ENCODE results near the gene GRAMD4. TPM values are rescaled to one million over a fixed set of nuclear protein-coding genes. Genes with fewer than 3 reads are reported as not detected.

Gene GRAMD4
- total RNA-seq, 1 experiment from 2014 or later, result 23.4 TPM

DNA sequence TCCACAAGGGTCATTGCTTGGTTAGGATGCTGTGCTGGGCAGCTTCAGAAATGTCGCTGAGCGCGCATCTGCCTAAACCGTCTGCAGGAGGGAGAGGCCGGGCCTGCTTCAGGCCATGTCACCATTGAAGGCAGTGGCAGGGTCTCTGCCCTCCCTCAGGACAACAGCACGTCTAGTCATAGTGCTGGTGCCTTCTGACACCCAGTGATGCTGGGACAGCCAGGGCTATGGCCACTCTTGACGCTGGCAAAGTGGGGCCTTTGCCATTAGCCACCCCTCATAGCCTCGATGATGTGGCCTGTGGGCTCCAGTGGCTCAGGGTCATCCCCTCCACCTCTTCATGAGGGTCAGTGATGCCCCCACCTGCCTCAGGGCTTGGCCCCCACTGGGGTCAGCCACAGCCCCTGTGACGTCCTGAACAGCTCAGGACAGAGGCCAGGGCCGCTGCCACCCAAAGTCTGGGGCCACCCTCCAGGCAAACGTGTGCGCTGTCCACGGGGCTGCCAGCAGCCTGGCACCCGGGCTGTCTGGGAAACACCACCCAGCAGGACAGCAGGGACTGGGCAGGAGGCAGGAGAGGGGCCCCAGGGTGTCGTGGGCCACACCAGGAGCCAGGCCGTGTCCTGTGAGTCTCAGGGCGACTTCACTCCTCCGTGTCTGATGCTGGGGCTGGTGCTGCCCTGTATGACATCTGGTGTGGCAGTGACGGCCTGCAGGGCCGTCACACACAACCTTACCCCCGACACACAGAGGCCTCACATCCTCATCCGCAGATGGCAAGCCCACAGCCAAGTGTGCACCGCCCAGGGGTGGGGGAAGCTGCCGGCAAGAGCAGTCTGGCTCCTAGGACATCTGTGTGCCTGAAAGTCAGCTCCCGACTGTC, 75.4 kb downstream of the GRAMD4 start:
- H3K27me3 ChIP-seq (replicated peaks; ENCODE audit: control insufficient read depth, insufficient read depth, low read length), result no peaks in the 10 kb centered on the region
- TF ChIP-seq, protein P1, sequence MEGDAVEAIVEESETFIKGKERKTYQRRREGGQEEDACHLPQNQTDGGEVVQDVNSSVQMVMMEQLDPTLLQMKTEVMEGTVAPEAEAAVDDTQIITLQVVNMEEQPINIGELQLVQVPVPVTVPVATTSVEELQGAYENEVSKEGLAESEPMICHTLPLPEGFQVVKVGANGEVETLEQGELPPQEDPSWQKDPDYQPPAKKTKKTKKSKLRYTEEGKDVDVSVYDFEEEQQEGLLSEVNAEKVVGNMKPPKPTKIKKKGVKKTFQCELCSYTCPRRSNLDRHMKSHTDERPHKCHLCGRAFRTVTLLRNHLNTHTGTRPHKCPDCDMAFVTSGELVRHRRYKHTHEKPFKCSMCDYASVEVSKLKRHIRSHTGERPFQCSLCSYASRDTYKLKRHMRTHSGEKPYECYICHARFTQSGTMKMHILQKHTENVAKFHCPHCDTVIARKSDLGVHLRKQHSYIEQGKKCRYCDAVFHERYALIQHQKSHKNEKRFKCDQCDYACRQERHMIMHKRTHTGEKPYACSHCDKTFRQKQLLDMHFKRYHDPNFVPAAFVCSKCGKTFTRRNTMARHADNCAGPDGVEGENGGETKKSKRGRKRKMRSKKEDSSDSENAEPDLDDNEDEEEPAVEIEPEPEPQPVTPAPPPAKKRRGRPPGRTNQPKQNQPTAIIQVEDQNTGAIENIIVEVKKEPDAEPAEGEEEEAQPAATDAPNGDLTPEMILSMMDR (IDR thresholded peaks at IDR 0.05; ENCODE audit: insufficient read depth in 1 of 2, low read depth in 1 of 2, low read length in 1 of 2, severe bottlenecking in 1 of 2, unreplicated experiment in 1 of 2), result no peak
- H3K27me3 Mint-ChIP-seq (ENCODE audit: insufficient read depth, unreplicated experiment), result no peaks in the 10 kb centered on the region
- H3K9me3 ChIP-seq, result no peaks in the 10 kb centered on the region
- no TSS peak for BruUV-seq (replicated peaks)
- H3K36me3 ChIP-seq (ENCODE audit: control insufficient read depth, insufficient read depth, low read length), result peaks cover 2% of the 10 kb centered on the region
- H3K9me3 Mint-ChIP-seq (ENCODE audit: unreplicated experiment), result no peaks in the 10 kb centered on the region
- intact Hi-C loops (cut with micrococcal nuclease; ENCODE audit: unreplicated experiment), result no loop called here
- H3K4me3 ChIP-seq (ENCODE audit: low read depth, low read length), result no peak overlapping the region
- no peak overlapping the region for H3K4me3 Mint-ChIP-seq (ENCODE audit: unreplicated experiment)
- ChIA-PET CTCF (no interaction called here), POLR2A (no interaction called here)
- no peaks in the 10 kb centered on the region for H3K4me1 ChIP-seq
- H3K27ac Mint-ChIP-seq (ENCODE audit: unreplicated experiment), result no peak overlapping the region
- no peaks in the 10 kb centered on the region for H3K4me1 Mint-ChIP-seq (ENCODE audit: low read depth, unreplicated experiment)
- no peak for DNase-seq
- H3K36me3 Mint-ChIP-seq (ENCODE audit: insufficient read depth, unreplicated experiment), result peaks cover 53% of the 10 kb centered on the region

DNA sequence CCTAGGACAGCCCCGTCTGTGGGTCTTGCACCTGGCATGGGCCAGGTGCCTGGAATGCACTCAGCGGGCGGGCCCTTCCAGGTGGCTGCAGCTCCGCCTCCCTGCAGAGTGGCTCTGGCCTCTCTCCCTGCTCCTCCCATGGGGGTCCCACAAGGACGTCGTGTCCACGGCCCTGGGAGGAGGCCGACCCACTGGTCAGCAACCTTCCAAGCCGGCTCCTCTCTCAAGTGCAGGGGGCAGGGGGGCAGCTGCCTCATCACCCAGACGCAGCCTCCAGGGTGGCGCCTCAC, 76.0 kb downstream of the GRAMD4 start:
- H3K27ac Mint-ChIP-seq (ENCODE audit: unreplicated experiment), result no peak overlapping the region
- H3K4me1 ChIP-seq, result no peaks in the 10 kb centered on the region
- no peak overlapping the region for H3K4me3 ChIP-seq (ENCODE audit: low read depth, low read length)
- H3K36me3 Mint-ChIP-seq (ENCODE audit: insufficient read depth, unreplicated experiment), result peaks cover 49% of the 10 kb centered on the region
- intact Hi-C loops (cut with micrococcal nuclease; ENCODE audit: unreplicated experiment), result no loop called here
- H3K9me3 ChIP-seq, result no peaks in the 10 kb centered on the region
- H3K36me3 ChIP-seq (ENCODE audit: control insufficient read depth, insufficient read depth, low read length), result peaks cover 2% of the 10 kb centered on the region
- BruUV-seq (replicated peaks), result no TSS peak
- no peaks in the 10 kb centered on the region for H3K27me3 ChIP-seq (replicated peaks; ENCODE audit: control insufficient read depth, insufficient read depth, low read length)
- ChIA-PET CTCF (no interaction called here), POLR2A (no interaction called here)
- no peaks in the 10 kb centered on the region for H3K4me1 Mint-ChIP-seq (ENCODE audit: low read depth, unreplicated experiment)
- DNase-seq, result no peak
- no peaks in the 10 kb centered on the region for H3K9me3 Mint-ChIP-seq (ENCODE audit: unreplicated experiment)
- no peaks in the 10 kb centered on the region for H3K27me3 Mint-ChIP-seq (ENCODE audit: insufficient read depth, unreplicated experiment)
- TF ChIP-seq, protein P1 (IDR thresholded peaks at IDR 0.05; ENCODE audit: insufficient read depth in 1 of 2, low read depth in 1 of 2, low read length in 1 of 2, severe bottlenecking in 1 of 2, unreplicated experiment in 1 of 2), result no peak
- no peak overlapping the region for H3K4me3 Mint-ChIP-seq (ENCODE audit: unreplicated experiment)

DNA sequence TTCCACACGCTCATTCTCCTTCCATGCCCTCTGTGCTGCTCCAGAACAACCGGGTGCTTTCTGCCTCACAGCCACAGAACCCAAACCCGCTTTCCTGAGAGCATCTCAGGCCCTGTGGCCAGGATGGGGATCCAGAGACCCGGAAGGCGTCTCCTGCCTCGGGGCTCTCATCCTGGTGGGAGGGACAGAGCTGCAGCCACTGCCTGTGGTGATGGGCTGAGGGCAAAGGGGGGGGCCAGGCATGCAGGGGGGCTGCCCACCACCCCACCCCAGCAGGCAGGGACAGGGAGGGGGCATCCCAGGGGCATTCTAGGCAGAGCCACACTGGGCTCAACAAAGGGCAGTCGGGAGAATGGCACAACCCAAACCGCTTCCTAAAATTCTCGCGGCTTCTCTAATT, 76.4 kb downstream of the GRAMD4 start:
- no TSS peak for BruUV-seq (replicated peaks)
- H3K27ac Mint-ChIP-seq (ENCODE audit: unreplicated experiment), result no peak overlapping the region

More for the DNA sequence above, 76.4 kb downstream of the GRAMD4 start:
- Histone ChIP-seq H3K9me3 (no peaks in the 10 kb centered on the region), H3K4me3 (ENCODE audit: low read depth, low read length) (no peak overlapping the region), H3K4me1 (no peaks in the 10 kb centered on the region), H3K36me3 (ENCODE audit: control insufficient read depth, insufficient read depth, low read length) (peaks cover 2% of the 10 kb centered on the region), H3K27me3 (replicated peaks; ENCODE audit: control insufficient read depth, insufficient read depth, low read length) (no peaks in the 10 kb centered on the region)
- intact Hi-C loops (cut with micrococcal nuclease; ENCODE audit: unreplicated experiment), result no loop called here
- TF ChIP-seq, protein P1 (IDR thresholded peaks at IDR 0.05; ENCODE audit: insufficient read depth in 1 of 2, low read depth in 1 of 2, low read length in 1 of 2, severe bottlenecking in 1 of 2, unreplicated experiment in 1 of 2), result no peak
- ChIA-PET POLR2A (no interaction called here), CTCF (no interaction called here)
- Mint-ChIP-seq H3K27me3 (ENCODE audit: insufficient read depth, unreplicated experiment) (no peaks in the 10 kb centered on the region), H3K4me1 (ENCODE audit: low read depth, unreplicated experiment) (no peaks in the 10 kb centered on the region), H3K36me3 (ENCODE audit: insufficient read depth, unreplicated experiment) (peaks cover 44% of the 10 kb centered on the region), H3K9me3 (ENCODE audit: unreplicated experiment) (no peaks in the 10 kb centered on the region), H3K4me3 (ENCODE audit: unreplicated experiment) (no peak overlapping the region)
- DNase-seq, result no peak

All from Caco-2 (cell line).